HG03342 (cell line): ENCODE measurements around the gene RNF224.
A peak's percentile ranks its signal among the peaks of the same experiment; 100 is the strongest.
"Not testable (repeated sequence)": the region's sequence is repeated elsewhere in the genome, so short reads cannot be mapped to it uniquely, and the experiment has no call there.

Experiments used
- ATAC-seq: cut with Tn5 transposase; IDR thresholded peaks from one replicate; pipeline ENCODE4 v1.9.1; 2021; ENCODE audit warnings: mild to moderate bottlenecking, moderate library complexity; ENCODE audit not compliant: unreplicated experiment

RNF224 gene

GRCh38 chr9:137251490-137252268 lies 24.4 kb downstream of the RNF224 start:
- ATAC-seq = no peak

GRCh38 chr9:137252555-137253506 lies 25.5 kb downstream of the RNF224 start:
- no peak for ATAC-seq

GRCh38 chr9:137253717-137254623 lies 26.7 kb downstream of the RNF224 start:
- no peak for ATAC-seq

- peak; percentile 60 for ATAC-seq
Observed at GRCh38 chr9:137254624-137255447, 27.5 kb downstream of the RNF224 start, which contains the start of gene NELFB. TSS of gene NELFB (plus strand) at chr9:137255327.

GRCh38 chr9:137255448-137256114 lies 28.3 kb downstream of the RNF224 start:
- peak; percentile 7 for ATAC-seq

GRCh38 chr9:137256362-137256761 lies 29.1 kb downstream of the RNF224 start:
- no peak for ATAC-seq

GRCh38 chr9:137256856-137257255 lies 29.6 kb downstream of the RNF224 start:
- ATAC-seq = no peak

- ATAC-seq = not testable (repeated sequence)
Observed at GRCh38 chr9:137262173-137262908, 35.0 kb downstream of the RNF224 start.

- no peak for ATAC-seq
Observed at GRCh38 chr9:137262909-137263285, 35.6 kb downstream of the RNF224 start.

GRCh38 chr9:137263506-137263905 lies 36.2 kb downstream of the RNF224 start:
- no peak for ATAC-seq

- ATAC-seq = no peak
Observed at GRCh38 chr9:137264067-137264466, 36.8 kb downstream of the RNF224 start.

- ATAC-seq = no peak
Observed at GRCh38 chr9:137265496-137266161, 38.3 kb downstream of the RNF224 start.

GRCh38 chr9:137266162-137266527 lies 38.8 kb downstream of the RNF224 start:
- no peak for ATAC-seq

- ATAC-seq = no peak
Observed at GRCh38 chr9:137266585-137267453, 39.5 kb downstream of the RNF224 start.

GRCh38 chr9:137267933-137268355 lies 40.6 kb downstream of the RNF224 start:
- no peak for ATAC-seq

- ATAC-seq = no peak
Observed at GRCh38 chr9:137268538-137269201, 41.4 kb downstream of the RNF224 start.
